Activated T-cell treated with anti-CD3 and anti-CD28 coated beads, Interleukin-2, amount 50 U/mL, for 1 hour (primary cell): ENCODE results near the gene ATG9B.
"Not testable (repeated sequence)": the region's sequence is repeated elsewhere in the genome, so short reads cannot be mapped to it uniquely, and the experiment has no call there.

Source experiments
- DNase-seq: peaks from one replicate; pipeline ENCODE4 v3.0.0-alpha.2; 2020

The ATG9B gene

DNA sequence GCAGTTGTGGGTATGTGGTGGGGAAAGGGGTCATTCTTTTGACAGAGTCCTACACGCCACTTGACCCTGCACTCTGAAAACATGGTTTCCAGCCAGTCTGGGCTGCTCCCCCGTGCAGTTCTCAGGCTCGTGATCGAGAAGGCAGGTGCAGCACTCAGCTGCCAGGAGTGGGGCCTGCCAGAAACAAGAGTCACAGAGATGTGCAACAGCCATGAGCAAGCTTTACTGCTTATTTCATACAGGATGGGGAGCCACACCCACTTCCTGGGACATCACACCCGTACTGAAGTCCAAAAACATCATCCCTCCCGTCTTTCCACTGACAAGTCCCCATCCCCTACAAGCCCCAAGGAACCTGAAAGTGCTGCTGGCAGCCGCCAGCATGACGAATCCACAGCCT lies 9.3 kb downstream of the ATG9B start:
- no peak for DNase-seq

DNA sequence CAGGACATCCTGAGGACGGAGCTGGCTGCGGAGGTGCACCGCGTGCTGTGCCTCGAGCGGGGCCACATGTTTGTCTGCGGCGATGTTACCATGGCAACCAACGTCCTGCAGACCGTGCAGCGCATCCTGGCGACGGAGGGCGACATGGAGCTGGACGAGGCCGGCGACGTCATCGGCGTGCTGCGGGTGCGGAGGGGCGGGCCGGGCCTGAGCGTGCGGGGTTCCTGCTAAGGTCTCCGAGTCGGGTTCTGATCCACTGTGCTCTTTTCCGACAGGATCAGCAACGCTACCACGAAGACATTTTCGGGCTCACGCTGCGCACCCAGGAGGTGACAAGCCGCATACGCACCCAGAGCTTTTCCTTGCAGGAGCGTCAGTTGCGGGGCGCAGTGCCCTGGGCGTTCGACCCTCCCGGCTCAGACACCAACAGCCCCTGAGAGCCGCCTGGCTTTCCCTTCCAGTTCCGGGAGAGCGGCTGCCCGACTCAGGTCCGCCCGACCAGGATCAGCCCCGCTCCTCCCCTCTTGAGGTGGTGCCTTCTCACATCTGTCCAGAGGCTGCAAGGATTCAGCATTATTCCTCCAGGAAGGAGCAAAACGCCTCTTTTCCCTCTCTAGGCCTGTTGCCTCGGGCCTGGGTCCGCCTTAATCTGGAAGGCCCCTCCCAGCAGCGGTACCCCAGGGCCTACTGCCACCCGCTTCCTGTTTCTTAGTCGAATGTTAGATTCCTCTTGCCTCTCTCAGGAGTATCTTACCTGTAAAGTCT lies 10.4 kb downstream of the ATG9B start:
- DNase-seq: peak; percentile 86

DNA sequence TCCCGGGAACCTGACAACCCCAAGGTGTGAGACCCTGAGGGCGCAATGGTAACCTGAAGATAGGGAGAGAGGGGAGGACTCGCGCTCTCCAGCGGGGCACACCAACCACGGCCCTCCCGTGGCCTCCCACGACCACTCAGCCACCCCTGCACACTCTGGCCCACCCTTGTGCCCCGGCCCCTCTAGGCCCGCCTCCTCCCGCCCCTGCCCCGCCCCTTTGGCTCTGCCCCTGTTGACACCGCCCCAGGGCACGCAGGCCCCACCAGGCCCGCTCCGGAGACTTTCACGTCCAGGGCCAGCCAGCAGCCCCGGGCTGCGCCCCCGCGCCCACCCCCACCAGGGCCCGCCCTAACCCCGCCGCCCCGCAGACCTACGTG lies 10.9 kb downstream of the ATG9B start:
- DNase-seq: no peak

DNA sequence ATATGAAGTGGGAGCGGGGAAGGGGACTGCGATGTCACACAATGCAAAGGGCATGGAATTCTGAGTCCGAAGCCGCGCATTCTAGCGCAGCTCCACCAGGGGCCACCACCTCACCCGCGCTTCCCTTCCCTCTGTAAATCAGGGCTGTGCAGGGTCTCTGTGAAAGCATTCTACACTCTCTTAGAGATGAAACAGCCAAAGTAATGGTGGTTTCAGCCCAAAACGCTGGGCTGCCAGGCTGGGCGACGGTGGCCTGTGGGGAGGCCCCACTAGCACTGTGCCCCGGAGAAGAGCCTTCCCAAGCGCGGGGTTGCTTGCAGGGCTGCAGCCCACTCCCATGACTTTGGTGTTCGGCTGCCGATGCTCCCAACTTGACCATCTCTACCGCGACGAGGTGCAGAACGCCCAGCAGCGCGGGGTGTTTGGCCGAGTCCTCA lies 11.4 kb downstream of the ATG9B start:
- no peak for DNase-seq

DNA sequence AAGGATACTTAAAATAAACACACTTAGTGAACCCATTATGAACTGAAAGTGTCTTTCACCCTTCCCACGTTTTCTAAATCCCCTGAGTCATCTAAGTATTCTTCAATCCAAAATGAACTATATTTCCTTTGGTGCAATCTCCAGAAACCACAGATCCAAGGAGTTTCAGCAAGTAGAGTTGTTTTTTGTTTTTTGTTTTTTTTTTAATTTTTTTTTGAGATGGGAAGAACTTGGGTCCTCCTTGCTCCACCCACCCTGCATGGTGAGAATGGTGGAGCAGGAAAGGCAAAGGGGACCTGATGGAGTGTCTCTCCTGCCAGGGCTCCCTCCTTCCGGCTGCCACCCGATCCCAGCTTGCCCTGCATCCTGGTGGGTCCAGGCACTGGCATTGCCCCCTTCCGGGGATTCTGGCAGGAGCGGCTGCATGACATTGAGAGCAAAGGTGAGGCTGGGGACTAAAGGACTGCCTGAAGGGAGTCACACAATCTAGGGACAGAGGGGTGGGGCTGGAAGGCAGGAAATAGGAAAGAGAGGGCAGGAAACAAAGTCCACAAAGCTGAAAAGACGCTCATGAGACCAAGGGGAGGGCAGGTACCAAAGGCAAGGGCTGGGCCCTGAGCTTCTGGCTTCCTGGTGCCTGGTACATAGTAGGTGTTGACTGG lies 12.1 kb downstream of the ATG9B start:
- no peak for DNase-seq

DNA sequence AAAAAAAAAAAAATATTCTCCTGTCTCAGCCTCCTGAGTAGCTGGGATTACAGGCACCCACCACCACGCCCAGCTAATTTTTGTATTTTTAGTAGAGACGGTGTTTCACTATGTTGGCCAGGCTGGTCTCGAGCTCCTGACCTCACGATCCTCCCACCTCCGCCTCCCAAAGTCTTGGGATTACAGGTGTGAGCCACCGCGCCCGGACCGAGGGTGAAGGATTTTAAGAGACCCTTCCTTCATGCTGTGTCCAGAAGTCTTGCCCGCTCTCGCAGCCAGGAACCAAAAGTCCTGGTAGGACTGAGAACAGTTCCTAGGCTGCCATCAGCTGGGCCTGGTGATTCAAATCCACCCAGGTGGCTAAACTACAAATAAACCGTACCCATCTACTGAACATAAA lies 12.7 kb downstream of the ATG9B start:
- DNase-seq: not testable (repeated sequence)

DNA sequence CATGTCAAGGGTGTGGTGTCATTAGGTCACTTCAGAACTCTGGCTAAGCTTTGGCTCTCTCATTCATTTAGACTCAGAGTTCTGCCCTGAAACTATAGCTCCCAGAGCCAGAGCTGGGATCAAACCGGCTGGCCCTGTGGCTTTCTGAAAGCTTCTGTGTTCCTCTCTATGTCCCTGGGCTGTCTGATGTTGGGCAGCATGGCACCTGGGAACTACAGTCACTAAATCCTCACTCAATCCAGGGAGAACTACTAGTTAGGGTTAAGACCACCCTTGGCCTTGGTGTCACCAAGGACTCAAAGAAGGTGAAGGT lies 13.2 kb downstream of the ATG9B start:
- DNase-seq: no peak

DNA sequence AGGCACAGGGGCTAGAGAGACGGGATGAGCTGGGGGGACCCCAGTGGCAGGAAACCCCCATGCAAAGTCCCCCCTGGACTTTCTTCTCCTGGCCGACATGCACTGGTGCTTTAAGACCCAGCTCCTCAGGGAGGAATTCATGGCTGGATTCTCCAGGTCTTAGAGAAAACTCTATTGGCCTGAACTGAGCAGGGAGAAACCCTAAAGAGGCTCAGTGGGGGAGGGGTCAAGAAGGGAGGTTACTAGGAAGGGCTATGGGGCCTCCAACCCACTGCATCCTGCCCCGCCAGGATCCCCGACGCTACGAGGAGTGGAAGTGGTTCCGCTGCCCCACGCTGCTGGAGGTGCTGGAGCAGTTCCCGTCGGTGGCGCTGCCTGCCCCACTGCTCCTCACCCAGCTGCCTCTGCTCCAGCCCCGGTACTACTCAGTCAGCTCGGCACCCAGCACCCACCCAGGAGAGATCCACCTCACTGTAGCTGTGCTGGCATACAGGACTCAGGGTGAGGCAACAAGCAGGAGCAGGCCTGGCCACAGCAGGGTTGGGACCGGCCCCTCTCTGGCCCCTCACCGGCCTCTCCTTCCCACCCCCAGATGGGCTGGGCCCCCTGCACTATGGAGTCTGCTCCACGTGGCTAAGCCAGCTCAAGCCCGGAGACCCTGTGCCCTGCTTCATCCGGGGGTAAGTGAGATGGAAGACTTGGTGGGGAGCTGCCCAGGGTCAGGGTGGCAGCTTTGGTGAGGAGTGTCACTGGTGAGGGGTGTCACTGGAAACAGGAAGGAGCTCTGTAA lies 13.8 kb downstream of the ATG9B start:
- DNase-seq: no peak

DNA sequence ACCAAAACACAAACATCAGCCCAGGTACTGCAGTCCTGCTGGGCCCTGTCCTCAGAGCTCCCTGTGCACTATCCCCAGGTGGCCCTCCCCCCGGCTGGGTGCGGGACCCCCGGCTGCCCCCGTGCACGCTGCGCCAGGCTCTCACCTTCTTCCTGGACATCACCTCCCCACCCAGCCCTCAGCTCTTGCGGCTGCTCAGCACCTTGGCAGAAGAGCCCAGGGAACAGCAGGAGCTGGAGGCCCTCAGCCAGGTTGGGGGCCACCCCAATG lies 14.3 kb downstream of the ATG9B start:
- no peak for DNase-seq

DNA sequence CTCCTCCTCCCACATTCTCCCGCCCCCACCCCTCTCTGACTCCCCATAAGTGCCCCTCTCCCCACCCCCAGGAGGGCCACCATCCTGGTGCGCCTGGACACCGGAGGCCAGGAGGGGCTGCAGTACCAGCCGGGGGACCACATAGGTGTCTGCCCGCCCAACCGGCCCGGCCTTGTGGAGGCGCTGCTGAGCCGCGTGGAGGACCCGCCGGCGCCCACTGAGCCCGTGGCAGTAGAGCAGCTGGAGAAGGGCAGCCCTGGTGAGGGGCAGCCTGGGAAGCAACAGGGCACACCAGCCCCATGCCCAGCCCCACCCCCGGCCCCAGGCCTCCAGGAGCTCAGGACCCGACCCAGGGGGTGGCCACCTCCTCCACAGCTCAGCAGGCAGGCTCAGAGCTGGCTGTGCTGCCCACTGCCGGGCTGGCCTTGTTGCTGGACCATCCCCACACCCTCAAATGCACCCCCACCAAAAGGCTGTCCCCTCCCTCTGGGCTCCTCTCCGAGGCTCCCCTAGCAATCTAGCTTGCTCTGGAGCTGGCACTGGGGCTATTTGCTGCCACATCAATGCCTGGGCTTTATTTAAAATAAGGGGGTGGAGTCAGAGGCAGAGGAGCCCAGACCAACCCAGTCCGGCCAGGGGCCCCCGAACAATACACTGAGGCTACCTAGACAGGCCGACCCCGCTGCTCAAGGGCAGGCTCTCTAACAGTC lies 14.8 kb downstream of the ATG9B start:
- no peak for DNase-seq

DNA sequence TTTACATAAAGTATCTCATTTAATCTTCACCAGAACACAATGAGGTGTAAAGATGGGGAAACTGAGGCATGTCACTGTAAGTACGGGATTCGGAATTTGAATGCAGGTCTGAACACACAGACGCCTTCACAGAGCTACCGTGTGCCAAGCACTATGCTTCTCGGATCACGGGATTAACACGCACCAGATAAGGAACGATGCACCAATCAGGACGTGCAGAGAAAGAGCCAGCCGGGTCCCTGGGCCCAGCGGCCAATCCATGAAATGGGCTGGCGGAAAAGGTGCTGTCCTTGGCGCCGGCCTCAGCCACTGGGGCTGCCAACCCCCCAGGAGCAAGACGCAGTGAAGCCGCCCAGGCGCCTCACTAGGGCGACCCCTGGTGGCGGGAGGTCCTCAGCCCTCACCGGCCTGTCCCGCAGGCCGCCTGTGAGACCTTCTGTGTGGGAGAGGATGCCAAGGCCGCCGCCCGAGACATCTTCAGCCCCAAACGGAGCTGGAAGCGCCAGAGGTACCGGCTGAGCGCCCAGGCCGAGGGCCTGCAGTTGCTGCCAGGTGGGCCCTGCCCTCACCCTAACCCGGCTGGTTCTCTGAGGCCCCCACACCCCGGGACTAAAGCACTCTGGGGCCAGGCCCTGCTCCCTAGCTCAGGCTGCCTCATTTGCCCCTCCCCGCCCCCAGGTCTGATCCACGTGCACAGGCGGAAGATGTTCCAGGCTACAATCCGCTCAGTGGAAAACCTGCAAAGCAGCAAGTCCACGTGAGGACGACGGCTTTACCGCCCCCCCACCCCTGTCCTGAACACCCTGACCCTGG lies 15.6 kb downstream of the ATG9B start:
- peak; percentile 83 for DNase-seq

DNA sequence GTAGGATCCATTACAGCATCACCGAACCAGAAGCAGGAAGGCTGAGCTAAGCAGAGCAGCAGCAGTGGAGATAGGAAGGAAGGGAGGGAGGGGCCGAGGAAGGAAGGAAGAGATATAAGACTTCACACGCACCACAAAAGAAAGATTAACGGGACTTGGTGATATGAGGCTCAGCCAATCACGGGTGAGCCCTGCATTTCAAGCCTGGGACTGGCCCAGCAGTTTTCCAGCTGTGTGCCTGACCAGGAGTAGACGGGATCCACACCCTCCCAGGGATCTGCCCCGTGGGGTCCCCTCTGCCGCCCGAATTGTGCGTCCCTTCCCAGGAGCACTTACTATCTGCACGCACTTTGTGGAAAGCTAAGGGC lies 16.2 kb downstream of the ATG9B start:
- DNase-seq: no peak

DNA sequence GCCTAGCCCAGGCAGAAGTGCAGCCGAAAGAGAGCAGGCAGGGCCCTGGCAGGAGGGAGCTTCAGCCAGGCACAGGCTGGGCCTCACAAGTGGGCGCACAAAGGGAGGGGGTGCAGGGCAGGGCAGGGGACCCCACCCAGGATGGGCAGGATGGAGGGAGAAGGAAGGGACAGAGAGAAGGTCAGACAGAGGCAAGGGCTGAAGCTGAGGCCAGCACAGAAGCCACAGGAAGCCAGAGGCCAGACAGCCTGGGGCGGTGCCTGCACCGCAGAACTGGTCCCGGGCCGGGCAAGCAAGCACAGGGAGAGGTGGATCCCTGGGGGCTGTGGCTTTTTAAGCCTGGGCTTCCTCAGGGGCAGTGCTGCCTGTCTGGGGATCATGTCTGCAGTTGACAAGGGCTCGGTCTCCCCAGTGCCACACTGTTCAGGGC lies 16.8 kb downstream of the ATG9B start:
- no peak for DNase-seq

DNA sequence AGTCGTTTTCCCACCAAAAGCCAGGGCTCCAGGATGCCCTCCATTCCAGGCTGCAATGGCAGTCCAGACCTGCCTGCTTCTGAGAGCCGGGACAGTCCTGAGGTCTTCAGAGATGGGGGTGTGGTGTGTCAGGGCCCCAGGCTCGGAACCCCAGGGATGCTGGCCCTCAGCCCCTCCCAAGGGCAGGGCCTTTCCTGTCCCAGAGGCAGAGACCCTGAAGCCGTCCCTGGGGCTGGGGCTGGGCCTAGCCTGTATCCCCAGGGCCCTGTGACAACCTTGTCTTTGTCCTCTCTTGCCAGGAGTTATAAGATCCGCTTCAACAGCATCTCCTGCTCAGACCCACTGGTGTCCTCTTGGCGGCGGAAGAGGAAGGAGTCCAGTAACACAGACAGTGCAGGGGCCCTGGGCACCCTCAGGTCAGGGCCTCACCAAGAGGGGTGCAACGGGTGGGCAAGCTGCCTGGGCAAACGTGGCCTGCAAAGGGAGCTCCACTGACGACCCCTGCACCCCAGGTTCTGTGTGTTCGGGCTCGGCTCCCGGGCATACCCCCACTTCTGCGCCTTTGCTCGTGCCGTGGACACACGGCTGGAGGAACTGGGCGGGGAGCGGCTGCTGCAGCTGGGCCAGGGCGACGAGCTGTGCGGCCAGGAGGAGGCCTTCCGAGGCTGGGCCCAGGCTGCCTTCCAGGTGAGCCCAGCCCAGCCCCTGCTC lies 17.5 kb downstream of the ATG9B start:
- no peak for DNase-seq

DNA sequence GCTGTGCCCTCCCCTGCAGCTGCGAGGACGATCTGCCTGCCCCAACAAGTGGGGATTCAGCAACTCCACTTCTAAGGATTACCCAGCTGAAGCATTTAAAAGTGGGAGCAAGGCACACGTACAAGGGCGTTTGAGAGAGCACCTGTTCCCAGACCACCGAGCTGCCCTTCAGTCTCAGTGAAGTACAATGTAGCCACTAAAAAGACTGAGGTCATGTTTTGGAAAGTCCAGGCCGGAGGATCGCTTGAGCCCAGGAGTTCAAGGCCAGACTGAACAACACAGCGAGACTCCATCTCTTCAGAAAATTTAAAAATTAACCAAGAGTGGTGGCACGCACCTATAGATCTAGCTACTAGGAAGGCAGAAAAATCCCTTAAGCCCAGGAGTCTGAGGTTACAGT lies 18.7 kb downstream of the ATG9B start:
- no peak for DNase-seq

DNA sequence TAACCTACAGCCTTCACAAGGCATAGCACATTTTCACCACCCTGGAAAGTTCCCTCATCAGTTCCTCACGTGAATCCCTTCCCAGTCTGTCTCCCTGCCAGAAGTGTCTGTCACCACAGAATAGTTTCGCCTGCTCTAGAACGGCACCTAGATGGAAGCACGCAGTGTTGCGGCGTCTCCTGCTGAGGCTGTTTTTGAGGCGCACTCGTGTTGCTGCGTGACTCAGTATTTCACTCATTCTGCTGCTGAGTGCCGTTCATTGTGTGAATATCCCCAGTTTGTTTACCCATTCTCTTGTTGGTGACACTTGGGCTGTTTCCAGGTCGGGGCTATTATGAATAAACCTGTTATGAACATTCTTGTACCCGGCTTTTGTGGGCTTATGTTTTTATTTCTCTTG lies 20.7 kb downstream of the ATG9B start:
- no peak for DNase-seq

DNA sequence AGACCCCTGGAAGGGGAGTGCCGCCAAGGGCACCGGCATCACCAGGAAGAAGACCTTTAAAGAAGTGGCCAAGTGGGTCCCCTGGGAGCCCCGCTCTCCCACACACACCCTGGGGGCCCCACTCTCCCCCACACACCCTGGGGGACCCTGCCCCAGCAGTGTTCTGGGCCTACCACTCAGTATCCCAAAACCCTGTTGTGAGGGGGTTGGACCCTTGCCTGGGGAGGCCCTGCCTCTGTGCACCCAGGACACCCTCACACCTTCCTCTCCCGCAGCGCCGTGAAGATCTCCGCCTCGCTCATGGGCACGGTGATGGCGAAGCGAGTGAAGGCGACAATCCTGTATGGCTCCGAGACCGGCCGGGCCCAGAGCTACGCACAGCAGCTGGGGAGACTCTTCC lies 22.7 kb downstream of the ATG9B start:
- no peak for DNase-seq

DNA sequence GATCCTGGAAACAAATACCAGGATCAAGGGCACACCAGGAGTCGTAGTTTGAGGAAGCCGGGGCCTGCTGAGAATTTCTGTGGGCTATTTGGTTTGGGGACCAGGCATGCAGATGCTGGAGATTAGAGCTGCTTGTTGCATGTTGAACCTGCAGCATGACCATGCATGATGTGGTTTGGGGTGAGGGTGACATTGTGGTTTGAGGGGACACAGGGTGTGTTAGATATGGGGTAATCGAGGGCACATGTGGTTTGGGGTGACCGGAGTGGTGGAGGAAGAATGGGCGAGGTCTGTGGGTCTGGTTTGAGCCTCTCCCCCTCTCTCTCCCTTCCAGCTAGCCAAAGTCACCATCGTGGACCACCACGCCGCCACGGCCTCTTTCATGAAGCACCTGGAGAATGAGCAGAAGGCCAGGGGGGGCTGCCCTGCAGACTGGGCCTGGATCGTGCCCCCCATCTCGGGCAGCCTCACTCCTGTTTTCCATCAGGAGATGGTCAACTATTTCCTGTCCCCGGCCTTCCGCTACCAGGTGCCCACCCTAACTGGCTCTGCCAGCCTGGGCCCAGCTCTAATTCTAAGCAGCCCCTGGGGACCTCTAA lies 23.3 kb downstream of the ATG9B start:
- no peak for DNase-seq

DNA sequence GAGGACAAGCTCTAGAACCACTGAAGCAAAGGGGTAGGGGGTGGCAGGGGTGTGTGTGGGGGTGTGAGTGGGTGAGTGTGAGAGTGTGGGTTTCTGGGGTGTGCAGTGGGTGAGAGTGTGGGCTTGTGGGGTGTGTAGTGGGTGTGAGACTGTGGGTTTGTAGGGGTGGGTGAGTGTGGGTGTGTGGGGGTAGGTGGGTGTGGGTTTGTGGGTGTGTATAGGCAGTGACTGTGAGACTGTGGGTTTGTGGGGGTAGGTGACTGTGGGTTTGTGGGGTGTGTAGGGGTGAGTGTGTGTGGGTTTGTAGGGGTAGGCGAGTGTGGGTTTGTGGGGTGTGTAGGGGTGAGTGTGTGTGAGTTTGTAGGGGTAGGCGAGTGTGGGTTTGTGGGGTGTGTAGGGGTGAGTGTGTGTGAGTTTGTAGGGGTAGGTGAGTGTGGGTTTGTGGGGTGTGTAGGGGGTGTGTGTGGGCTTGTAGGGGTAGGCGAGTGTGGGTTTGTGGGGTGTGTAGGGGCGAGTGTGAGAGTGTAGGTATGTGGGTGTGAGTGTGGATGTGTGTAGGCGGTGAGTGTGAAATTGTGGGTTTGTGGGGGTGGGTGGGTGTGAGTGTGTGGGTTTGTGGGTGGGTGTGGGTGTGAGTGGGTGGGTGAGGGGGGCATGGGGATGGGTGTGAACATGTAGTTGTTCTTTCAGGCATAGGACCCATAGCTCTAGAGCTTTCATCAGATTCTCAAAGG lies 24.6 kb downstream of the ATG9B start:
- no peak for DNase-seq

DNA sequence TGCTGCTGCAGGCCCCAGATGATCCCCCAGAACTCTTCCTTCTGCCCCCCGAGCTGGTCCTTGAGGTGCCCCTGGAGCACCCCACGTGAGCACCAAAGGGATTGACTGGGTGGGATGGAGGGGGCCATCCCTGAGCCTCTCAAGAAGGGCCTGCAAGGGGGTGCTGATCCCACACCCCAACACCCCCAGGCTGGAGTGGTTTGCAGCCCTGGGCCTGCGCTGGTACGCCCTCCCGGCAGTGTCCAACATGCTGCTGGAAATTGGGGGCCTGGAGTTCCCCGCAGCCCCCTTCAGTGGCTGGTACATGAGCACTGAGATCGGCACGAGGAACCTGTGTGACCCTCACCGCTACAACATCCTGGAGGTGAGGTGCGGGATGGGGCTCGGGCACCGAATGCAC lies 25.3 kb downstream of the ATG9B start:
- DNase-seq: no peak

DNA sequence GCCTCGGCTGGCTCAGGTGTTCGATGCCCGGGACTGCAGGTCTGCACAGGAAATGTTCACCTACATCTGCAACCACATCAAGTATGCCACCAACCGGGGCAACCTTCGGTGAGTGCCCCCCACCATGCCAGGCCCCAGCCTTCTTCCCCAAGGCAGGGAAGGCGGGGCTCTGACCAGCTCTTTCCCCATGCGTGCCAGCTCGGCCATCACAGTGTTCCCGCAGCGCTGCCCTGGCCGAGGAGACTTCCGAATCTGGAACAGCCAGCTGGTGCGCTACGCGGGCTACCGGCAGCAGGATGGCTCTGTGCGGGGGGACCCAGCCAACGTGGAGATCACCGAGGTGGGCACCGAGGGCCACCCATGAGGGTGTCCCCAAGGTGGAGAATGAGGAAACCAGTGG lies 26.0 kb downstream of the ATG9B start:
- no peak for DNase-seq
